Pericardium fibroblast (primary cell): ENCODE measurements around the gene PGAP2. TPM values are rescaled to one million over a fixed set of nuclear protein-coding genes. Genes with fewer than 3 reads are reported as not detected.

Experiments used
- total RNA-seq: library from RNA; depleted of rRNA; stranded (reverse); fragments of >200 nt; gene quantifications from 2 replicates; pipeline ENCODE4 v1.2.3, GENCODE V29; 2015

The PGAP2 gene
- 4.8 and 11.4 TPM in 2 replicates for total RNA-seq

GRCh38 chr11:3807909-3808860 is at the start of gene PGAP2:
Gene PGAP2, plus strand, starts transcription at chr11:3808560. Its CDS starts 2,700 bp downstream, at chr11:3811260.

GRCh38 chr11:3797329-3798090 is 10.8 kb upstream of the PGAP2 start, which contains the start of gene NUP98:
Gene NUP98, minus strand, starts transcription at chr11:3797554. Its CDS starts 15,437 bp downstream, at chr11:3782117.

GRCh38 chr11:3840870-3841425 is 32.6 kb downstream of the PGAP2 start, which contains the start of gene RHOG:
Gene RHOG, minus strand, starts transcription at chr11:3840959. Its CDS starts 12,821 bp downstream, at chr11:3828138.

GRCh38 chr11:3854977-3855807 is 46.8 kb downstream of the PGAP2 start, which contains the start of gene STIM1:
Gene STIM1, plus strand, starts transcription at chr11:3855664. Its CDS starts 607 bp downstream, at chr11:3856271.

Other genes starting within 250 kb of the PGAP2 start
- 0.12 and 0.26 TPM in 2 replicates for gene ART5, start 166.6 kb upstream of the PGAP2 start, total RNA-seq
- not detected in 2 replicates for gene ART1, start 163.4 kb upstream of the PGAP2 start, total RNA-seq
- 0.12 and 1.0 TPM in 2 replicates for gene CHRNA10, start 137.2 kb upstream of the PGAP2 start, total RNA-seq
- 45.6 and 60.2 TPM in 2 replicates for gene NUP98, start 11.0 kb upstream of the PGAP2 start, total RNA-seq
- 52.0 and 54.7 TPM in 2 replicates for gene RHOG, start 32.4 kb downstream of the PGAP2 start, total RNA-seq
- gene STIM1, start 47.1 kb downstream of the PGAP2 start, total RNA-seq, result 23.1 and 47.2 TPM in 2 replicates